ENCODE results near the gene CELSR1. TPM values are rescaled to one million over a fixed set of nuclear protein-coding genes. Genes with fewer than 3 reads are reported as not detected.

CELSR1 gene
- total RNA-seq, 1 experiment from 2014 or later: 37.6 TPM

DNA sequence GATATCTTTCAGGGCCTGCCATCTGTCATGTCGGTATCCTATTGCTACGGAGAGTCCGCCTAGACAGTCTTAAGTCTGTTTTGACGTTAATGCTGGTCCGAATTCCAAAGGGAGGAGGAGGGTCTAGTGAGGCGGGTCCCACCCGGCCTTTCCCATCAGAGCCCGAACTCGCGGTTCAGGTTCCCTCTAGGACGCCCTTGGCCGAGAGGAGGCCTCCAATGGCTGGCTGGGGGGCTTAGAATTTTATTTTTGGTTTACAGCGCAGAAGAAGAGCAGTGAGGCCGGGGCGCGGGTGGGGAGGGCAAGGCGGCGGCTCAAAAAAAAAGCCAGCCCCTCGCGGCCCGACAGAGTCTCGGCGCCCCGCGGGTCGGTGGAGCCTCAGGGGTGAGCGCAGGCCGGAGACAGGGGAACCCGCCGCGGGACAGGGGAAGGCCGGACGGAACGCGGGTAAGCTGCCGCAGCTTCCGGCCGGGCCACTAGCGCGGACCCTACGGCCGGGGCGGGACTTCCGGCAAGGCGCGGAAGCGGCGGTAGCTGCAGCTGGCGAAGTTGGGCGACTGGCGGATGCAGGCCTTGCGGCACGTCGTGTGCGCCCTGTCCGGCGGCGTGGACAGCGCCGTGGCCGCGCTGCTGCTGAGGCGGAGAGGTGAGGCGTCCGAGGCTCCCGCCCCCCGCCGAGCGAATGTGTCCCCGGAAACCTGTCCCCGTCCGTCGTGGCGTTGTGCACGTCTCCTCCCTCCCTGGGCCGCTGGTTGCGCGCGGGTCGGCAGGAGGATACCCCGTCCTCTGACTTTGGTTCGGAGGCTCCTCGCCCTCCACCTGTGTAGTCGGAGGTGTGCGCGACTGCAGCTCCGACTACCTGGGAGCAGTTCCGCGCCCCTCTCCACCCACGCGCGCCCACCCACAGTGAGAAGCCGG is 202.0 kb downstream of the CELSR1 start, which contains the start of gene TRMU:
TRMU (plus strand) TSS at position 514 of the 918 bp plus-strand sequence; CDS start at position 565, 51 bp downstream.
- H3K4me2 ChIP-seq: peak within 1 kb of the TSS; percentile 97
- no peak for TF ChIP-seq EZH2 (IDR thresholded peaks at IDR 0.05; ENCODE audit: low read depth)
- TF ChIP-seq, protein P1, sequence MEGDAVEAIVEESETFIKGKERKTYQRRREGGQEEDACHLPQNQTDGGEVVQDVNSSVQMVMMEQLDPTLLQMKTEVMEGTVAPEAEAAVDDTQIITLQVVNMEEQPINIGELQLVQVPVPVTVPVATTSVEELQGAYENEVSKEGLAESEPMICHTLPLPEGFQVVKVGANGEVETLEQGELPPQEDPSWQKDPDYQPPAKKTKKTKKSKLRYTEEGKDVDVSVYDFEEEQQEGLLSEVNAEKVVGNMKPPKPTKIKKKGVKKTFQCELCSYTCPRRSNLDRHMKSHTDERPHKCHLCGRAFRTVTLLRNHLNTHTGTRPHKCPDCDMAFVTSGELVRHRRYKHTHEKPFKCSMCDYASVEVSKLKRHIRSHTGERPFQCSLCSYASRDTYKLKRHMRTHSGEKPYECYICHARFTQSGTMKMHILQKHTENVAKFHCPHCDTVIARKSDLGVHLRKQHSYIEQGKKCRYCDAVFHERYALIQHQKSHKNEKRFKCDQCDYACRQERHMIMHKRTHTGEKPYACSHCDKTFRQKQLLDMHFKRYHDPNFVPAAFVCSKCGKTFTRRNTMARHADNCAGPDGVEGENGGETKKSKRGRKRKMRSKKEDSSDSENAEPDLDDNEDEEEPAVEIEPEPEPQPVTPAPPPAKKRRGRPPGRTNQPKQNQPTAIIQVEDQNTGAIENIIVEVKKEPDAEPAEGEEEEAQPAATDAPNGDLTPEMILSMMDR (conservative IDR thresholded peaks at IDR 0.05): no peak
- H3K4me3 ChIP-seq: peak within 1 kb of the TSS; percentile 77
- no peaks in the 10 kb centered on the region for H3K9me2 ChIP-seq (ENCODE audit: insufficient read depth)
- H2AFZ ChIP-seq: peak within 1 kb of the TSS; percentile 94
- no peaks in the 10 kb centered on the region for H3K9me3 ChIP-seq (ENCODE audit: insufficient read depth, low read depth)
- H4K20me1 ChIP-seq (ENCODE audit: insufficient read depth): peaks cover 12% of the 10 kb centered on the region; the same call in 1 of the 2 replicates
- CTCF ChIA-PET: interaction anchor here (0.5 kb wide), 1 partner anchor 1644 kb away, joined by 6 read pairs; no protein-coding TSS in a partner anchor
- TSS peak; percentile 87 for BruUV-seq (replicated peaks)
- H3K36me3 ChIP-seq (ENCODE audit: low read depth): peaks cover 27% of the 10 kb centered on the region
- peaks cover 16% of the 10 kb centered on the region for H3K4me1 ChIP-seq (replicated peaks; ENCODE audit: insufficient read depth)
- POLR2A ChIA-PET (ENCODE audit: unreplicated experiment): interaction anchor here (0.5 to 0.8 kb wide), 6 partner anchors 192 to 1534 kb away, joined by 3 to 12 read pairs (median 5); partner anchors contain the start of gene TBC1D22A
- intact Hi-C loops (cut with micrococcal nuclease; ENCODE audit: unreplicated experiment): no loop called here
- H3K79me2 ChIP-seq (ENCODE audit: low read depth): peaks cover 42% of the 10 kb centered on the region
- H3F3A ChIP-seq (ENCODE audit: insufficient read depth, low read depth): peaks cover 20% of the 10 kb centered on the region
- peak; percentile 75 to 80 for DNase-seq
- H3K27ac ChIP-seq: peak within 1 kb of the TSS; percentile 36; the same call in 1 of the 2 replicates
- no peaks in the 10 kb centered on the region for H3K27me3 ChIP-seq (ENCODE audit: insufficient read depth, low read depth)

DNA sequence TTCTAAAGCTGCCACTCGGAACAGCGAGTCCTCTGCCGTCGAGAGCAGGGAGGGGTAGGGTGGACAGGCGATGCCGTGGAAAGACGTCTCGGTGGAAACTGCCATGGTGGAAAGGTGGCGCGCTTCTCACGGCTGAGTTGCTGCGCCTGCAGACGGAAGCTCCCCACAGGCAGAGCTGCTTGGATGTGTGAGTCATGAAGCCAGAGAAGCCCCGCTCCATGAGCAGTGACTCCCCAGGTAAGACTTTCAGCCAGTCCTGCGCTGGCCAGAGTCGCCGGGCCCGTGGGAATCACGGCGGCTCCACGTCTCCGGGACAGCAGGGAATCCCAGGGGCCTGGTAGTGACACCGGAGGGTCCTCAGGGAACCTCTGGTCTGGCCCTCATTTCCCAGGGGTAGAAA is 205.9 kb downstream of the CELSR1 start:
- peaks cover 7% of the 10 kb centered on the region for H3K36me3 ChIP-seq (ENCODE audit: low read depth)
- BruUV-seq (replicated peaks): no TSS peak
- DNase-seq: no peak
- peaks cover 6% of the 10 kb centered on the region; the same call in 1 of the 2 replicates for H3K4me1 ChIP-seq (replicated peaks; ENCODE audit: insufficient read depth)
- no peak overlapping the region for H3K27ac ChIP-seq
- ChIA-PET CTCF (no interaction called here), POLR2A (ENCODE audit: unreplicated experiment) (no interaction called here)
- H3K79me2 ChIP-seq (ENCODE audit: low read depth): peaks cover 9% of the 10 kb centered on the region
- intact Hi-C loops (cut with micrococcal nuclease; ENCODE audit: unreplicated experiment): no loop called here
- TF ChIP-seq, protein P1 (conservative IDR thresholded peaks at IDR 0.05): no peak
- TF ChIP-seq EZH2 (IDR thresholded peaks at IDR 0.05; ENCODE audit: low read depth): no peak
- peaks cover 26% of the 10 kb centered on the region for H3F3A ChIP-seq (ENCODE audit: insufficient read depth, low read depth)
- H3K4me3 ChIP-seq: no peak overlapping the region
- no peak overlapping the region for H3K4me2 ChIP-seq
- H3K9me2 ChIP-seq (ENCODE audit: insufficient read depth): no peaks in the 10 kb centered on the region
- no peak overlapping the region for H2AFZ ChIP-seq
- no peaks in the 10 kb centered on the region for H3K9me3 ChIP-seq (ENCODE audit: insufficient read depth, low read depth)
- H3K27me3 ChIP-seq (ENCODE audit: insufficient read depth, low read depth): no peaks in the 10 kb centered on the region
- H4K20me1 ChIP-seq (ENCODE audit: insufficient read depth): no peaks in the 10 kb centered on the region; the same call in 1 of the 2 replicates

DNA sequence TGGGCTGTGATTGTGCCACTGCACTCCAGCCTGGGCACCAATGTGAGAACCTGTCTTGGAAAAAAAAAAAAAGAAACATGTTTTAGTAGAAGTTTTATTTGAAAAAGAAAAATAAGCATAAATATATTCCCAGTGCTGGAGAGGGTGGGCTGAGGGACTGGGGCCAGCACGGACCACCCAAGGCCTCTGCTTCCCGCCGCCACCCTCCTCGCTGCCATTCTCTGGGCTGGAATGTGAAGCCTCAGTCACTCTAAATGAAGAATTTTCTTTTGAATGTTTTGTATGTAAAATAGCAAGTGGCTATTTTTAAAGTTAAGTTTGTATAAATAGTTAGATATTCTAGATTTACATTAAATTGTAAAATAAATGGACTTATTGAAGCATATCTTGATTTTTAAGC is 207.0 kb downstream of the CELSR1 start:
- POLR2A ChIA-PET (ENCODE audit: unreplicated experiment): no interaction called here
- intact Hi-C loops (cut with micrococcal nuclease; ENCODE audit: unreplicated experiment): no loop called here
- BruUV-seq (replicated peaks): no TSS peak

More for the DNA sequence above, 207.0 kb downstream of the CELSR1 start:
- TF ChIP-seq, protein P1 (conservative IDR thresholded peaks at IDR 0.05): no peak
- TF ChIP-seq EZH2 (IDR thresholded peaks at IDR 0.05; ENCODE audit: low read depth): no peak
- H3K27ac ChIP-seq: no peak overlapping the region
- H3K79me2 ChIP-seq (ENCODE audit: low read depth): no peaks in the 10 kb centered on the region
- DNase-seq: no peak
- no peak overlapping the region for H3K4me2 ChIP-seq
- no peaks in the 10 kb centered on the region for H4K20me1 ChIP-seq (ENCODE audit: insufficient read depth)
- peaks cover 16% of the 10 kb centered on the region for H3K36me3 ChIP-seq (ENCODE audit: low read depth)
- no peaks in the 10 kb centered on the region for H3K9me3 ChIP-seq (ENCODE audit: insufficient read depth, low read depth)
- H2AFZ ChIP-seq: no peak overlapping the region
- no peaks in the 10 kb centered on the region for H3K9me2 ChIP-seq (ENCODE audit: insufficient read depth)
- no peak overlapping the region for H3K4me3 ChIP-seq
- H3F3A ChIP-seq (ENCODE audit: insufficient read depth, low read depth): peaks cover 26% of the 10 kb centered on the region
- peaks cover 6% of the 10 kb centered on the region; the same call in 1 of the 2 replicates for H3K4me1 ChIP-seq (replicated peaks; ENCODE audit: insufficient read depth)
- H3K27me3 ChIP-seq (ENCODE audit: insufficient read depth, low read depth): no peaks in the 10 kb centered on the region
- CTCF ChIA-PET: no interaction called here
